SK-N-MC (cell line): ENCODE data around the gene MARK1.

Source experiments
- DNase-seq: peaks from one replicate; pipeline ENCODE4 v3.0.0-alpha.2; 2011; ENCODE audit warnings: low read depth, low spot score
- H3K27ac ChIP-seq: fragments of 200-600 bp; sonication (generic); 2 replicates; pipeline ENCODE4 v1.5.1; 2016; ENCODE audit warnings: mixed run types
- H3K36me3 ChIP-seq: fragments of 200-600 bp; sonication (generic); 2 replicates; pipeline ENCODE4 v1.6.1; 2017; ENCODE audit warnings: antibody characterized with exemption, low read length, mixed read lengths; ENCODE audit not compliant: insufficient read depth
- H3K4me3 ChIP-seq: fragments of 200-600 bp; sonication (generic); 2 replicates; pipeline ENCODE4 v1.5.1; 2016
- H3K9ac ChIP-seq: fragments of 200-600 bp; sonication (generic); 2 replicates; pipeline ENCODE4 v1.8.0; 2017; ENCODE audit warnings: mixed run types, mixed read lengths; ENCODE audit not compliant: insufficient read length
- H3K9me3 ChIP-seq: fragments of 200-600 bp; sonication (generic); 2 replicates; pipeline ENCODE4 v1.6.1; 2017; ENCODE audit warnings: low read depth, mild to moderate bottlenecking, antibody characterized with exemption, low read length, moderate library complexity, mixed read lengths
- EZH2 ChIP-seq: fragments of 200-600 bp; sonication (generic); IDR thresholded peaks from one replicate; pipeline ENCODE4 v1.6.1; 2017; ENCODE audit warnings: antibody characterized with exemption
- FOXP2 ChIP-seq: optimal IDR thresholded peaks from 2 replicates; pipeline ENCODE3; 2011; ENCODE audit warnings: mild to moderate bottlenecking, moderate library complexity; ENCODE audit not compliant: insufficient read depth; ENCODE audit errors: extremely low read length, control extremely low read depth
- POLR2AphosphoS5 ChIP-seq: IDR thresholded peaks from 2 replicates; pipeline ENCODE4 v1.6.1; 2012; ENCODE audit warnings: mild to moderate bottlenecking, low read depth, low read length, borderline replicate concordance

MARK1 gene

DNA sequence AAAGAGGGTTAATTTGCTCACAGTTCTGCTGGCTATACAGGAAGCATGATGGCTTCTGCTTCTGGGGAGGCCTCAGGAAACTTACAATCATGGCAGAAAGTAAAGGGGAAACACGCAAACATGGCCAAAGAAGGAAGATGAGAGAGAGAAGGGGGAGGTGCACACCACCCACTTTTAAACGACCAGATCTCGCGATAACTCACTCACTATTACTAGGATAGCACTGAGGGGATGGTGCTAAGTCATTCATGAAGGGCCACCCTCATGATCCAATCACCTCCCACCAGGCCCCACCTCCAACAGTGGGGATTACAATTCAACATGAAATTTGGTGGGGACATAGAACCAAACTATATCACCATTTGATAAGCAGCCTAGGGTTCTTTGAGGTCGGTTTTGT is 159.9 kb downstream of the MARK1 start:
- TF ChIP-seq EZH2 (no peak), FOXP2 (no peak), POLR2AphosphoS5 (no peak)
- DNase-seq: no peak
- Histone ChIP-seq H3K4me3 (no peak overlapping the region), H3K9ac (no peak overlapping the region), H3K27ac (no peak overlapping the region), H3K9me3 (no peaks in the 10 kb centered on the region), H3K36me3 (no peaks in the 10 kb centered on the region)

DNA sequence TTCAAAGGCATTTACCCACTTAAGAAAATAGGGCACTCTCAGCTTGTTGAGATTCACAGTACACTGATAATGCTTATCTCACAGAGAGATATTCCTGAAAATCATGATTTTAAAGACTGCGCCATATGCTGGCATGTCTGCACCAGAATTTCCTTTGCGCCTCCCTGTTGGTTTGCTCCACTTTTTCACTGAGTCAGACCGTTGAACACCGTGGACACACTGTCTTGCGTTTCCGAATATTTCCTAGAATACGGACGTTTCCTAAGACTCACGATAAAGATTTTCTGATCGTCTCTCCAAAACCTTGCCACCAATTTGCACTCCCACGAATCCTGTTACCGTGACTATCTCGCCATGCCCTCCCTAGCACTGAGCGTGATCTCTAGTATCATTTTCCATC is 161.7 kb downstream of the MARK1 start:
- peak overlapping the region; percentile 72 for H3K4me3 ChIP-seq
- TF ChIP-seq FOXP2: no peak
- TF ChIP-seq POLR2AphosphoS5: no peak
- no peak for TF ChIP-seq EZH2
- no peaks in the 10 kb centered on the region for H3K36me3 ChIP-seq

DNA sequence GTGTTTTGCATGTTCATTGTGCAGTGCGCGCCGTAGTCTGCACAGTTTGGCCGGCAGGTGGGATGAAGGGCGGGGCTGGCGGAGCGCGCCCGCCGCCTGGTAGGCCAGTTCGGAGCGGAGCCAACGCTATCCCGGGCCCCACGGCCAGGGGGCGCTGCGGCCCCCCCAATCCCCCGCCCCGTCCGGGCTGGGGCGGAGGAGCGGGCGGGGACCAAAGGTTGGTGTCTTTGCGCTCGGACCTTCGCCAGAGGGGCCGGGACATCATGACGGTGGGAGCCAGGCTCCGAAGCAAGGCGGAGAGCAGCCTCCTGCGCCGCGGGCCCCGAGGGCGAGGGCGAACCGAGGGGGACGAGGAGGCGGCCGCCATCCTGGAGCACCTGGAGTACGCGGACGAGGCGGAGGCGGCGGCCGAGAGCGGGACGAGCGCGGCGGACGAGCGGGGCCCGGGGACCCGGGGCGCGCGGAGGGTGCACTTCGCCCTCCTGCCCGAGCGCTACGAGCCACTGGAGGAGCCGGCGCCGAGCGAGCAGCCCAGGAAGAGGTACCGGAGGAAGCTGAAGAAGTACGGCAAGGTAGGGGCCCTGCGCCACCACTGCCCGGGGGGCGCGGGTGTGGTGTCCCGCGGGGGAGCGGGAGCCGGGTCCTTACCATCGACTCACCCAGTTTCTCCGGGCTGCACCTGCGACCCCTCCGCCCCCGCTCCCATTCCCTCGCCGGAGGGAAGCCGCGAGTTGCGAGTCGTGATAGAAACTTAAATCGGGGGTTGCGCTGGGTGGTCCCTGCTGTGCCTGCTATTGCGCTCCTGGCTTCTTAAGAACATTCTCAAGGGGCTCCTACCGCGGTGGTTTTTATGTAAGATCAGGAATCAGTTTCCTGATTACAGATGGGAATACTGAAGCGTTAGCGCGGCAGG is 162.5 kb downstream of the MARK1 start, which contains the start of gene C1orf115:
Gene C1orf115, plus strand, starts transcription at position 224 of the 913 bp plus-strand sequence. Its CDS starts 40 bp downstream, at position 264.
- H3K4me3 ChIP-seq: peak within 1 kb of the TSS; percentile 72
- H3K27ac ChIP-seq: no peak within 1 kb of the TSS
- TF ChIP-seq FOXP2 (no peak), EZH2 (peak; percentile 88)
- no peak for DNase-seq
- H3K9ac ChIP-seq: no peak within 1 kb of the TSS
- H3K9me3 ChIP-seq: no peaks in the 10 kb centered on the region
- H3K36me3 ChIP-seq: no peaks in the 10 kb centered on the region

More for the DNA sequence above, 161.7 kb downstream of the MARK1 start:
- no peak for DNase-seq
- no peaks in the 10 kb centered on the region for H3K9me3 ChIP-seq
- H3K27ac ChIP-seq: no peak overlapping the region
- H3K9ac ChIP-seq: no peak overlapping the region

GRCh38 chr1:220691053-220691684 is 163.2 kb downstream of the MARK1 start:
- Histone ChIP-seq H3K4me3 (no peak overlapping the region), H3K9me3 (no peaks in the 10 kb centered on the region), H3K36me3 (no peaks in the 10 kb centered on the region), H3K27ac (no peak overlapping the region), H3K9ac (no peak overlapping the region)
- TF ChIP-seq FOXP2 (no peak), EZH2 (no peak), POLR2AphosphoS5 (no peak)
- no peak for DNase-seq

DNA sequence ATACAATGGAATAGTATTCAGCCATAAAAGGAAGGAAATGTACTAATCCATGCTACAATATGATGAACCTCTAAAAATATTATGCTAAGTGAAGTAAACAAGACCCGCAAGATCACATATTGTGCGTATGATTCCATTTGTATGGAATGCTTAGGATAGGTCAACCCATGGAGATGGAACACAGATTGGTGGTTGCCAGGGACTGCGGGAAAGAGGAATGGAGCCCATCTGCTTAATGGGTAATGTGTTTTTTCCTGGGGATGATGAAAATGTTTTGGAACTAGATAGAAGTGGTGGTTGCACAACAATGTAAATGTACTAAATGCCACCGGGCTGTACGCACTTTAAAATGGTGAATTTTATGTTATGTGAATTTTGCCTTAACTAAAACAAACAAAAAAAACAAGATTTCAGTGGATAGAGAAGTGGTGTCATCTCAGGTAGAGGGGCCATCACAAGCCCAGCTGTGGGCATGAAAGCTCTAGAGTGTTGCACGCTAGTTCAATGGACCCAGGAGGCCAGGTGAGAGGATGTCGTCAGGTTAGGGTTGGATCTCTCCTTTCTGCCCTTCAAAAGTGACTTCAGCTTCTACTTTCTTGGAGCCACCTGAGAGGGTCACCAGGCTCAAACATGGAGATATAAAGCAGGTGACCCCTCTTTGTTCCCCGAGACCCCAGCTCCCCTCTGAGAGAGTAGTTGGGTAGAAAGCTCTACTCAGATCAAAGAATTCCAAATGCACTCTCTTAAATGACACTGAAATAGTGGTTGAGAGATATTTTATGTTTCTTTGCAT is 164.7 kb downstream of the MARK1 start:
- Histone ChIP-seq H3K36me3 (no peaks in the 10 kb centered on the region), H3K4me3 (no peak overlapping the region), H3K27ac (no peak overlapping the region), H3K9ac (no peak overlapping the region), H3K9me3 (no peaks in the 10 kb centered on the region)
- DNase-seq: no peak
- TF ChIP-seq POLR2AphosphoS5 (no peak), EZH2 (no peak), FOXP2 (no peak)

GRCh38 chr1:220694866-220695382 is 167.0 kb downstream of the MARK1 start:
- no peak for DNase-seq
- H3K4me3 ChIP-seq: no peak overlapping the region
- no peaks in the 10 kb centered on the region for H3K9me3 ChIP-seq
- H3K36me3 ChIP-seq: no peaks in the 10 kb centered on the region
- H3K9ac ChIP-seq: no peak overlapping the region
- no peak overlapping the region for H3K27ac ChIP-seq
- TF ChIP-seq EZH2 (no peak), POLR2AphosphoS5 (no peak), FOXP2 (no peak)

DNA sequence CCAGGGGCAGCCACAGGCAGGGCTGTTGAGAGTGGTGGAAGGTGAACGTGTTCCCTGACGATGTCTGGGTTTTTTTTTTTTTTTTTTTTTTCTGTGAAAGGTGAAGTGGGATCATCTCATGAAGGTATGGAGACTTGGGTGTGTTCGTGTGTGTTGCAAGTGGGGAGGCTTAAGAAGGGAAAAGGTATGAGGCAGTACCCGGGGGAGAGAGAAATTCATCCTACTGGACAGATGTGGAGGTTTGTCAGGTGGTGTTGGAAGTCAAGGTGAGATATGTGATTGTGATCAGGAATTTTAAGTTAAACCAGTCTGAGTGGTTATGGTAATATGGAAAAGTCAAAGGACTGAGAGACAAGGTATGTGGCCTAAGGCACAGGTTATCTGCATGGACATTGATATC is 167.5 kb downstream of the MARK1 start:
- Histone ChIP-seq H3K4me3 (no peak overlapping the region), H3K27ac (no peak overlapping the region), H3K36me3 (no peaks in the 10 kb centered on the region), H3K9ac (no peak overlapping the region), H3K9me3 (no peaks in the 10 kb centered on the region)
- no peak for DNase-seq
- TF ChIP-seq EZH2: no peak
- no peak for TF ChIP-seq POLR2AphosphoS5
- no peak for TF ChIP-seq FOXP2
